ENCODE results near the gene OGFR. TPM values are rescaled to one million over a fixed set of nuclear protein-coding genes. Genes with fewer than 3 reads are reported as not detected.
A peak's percentile ranks its signal among the peaks of the same experiment; 100 is the strongest.

Gene OGFR
- total and polyA plus RNA-seq, 9 donors, result 28.6 to 52.9 (median 43.0) TPM

DNA sequence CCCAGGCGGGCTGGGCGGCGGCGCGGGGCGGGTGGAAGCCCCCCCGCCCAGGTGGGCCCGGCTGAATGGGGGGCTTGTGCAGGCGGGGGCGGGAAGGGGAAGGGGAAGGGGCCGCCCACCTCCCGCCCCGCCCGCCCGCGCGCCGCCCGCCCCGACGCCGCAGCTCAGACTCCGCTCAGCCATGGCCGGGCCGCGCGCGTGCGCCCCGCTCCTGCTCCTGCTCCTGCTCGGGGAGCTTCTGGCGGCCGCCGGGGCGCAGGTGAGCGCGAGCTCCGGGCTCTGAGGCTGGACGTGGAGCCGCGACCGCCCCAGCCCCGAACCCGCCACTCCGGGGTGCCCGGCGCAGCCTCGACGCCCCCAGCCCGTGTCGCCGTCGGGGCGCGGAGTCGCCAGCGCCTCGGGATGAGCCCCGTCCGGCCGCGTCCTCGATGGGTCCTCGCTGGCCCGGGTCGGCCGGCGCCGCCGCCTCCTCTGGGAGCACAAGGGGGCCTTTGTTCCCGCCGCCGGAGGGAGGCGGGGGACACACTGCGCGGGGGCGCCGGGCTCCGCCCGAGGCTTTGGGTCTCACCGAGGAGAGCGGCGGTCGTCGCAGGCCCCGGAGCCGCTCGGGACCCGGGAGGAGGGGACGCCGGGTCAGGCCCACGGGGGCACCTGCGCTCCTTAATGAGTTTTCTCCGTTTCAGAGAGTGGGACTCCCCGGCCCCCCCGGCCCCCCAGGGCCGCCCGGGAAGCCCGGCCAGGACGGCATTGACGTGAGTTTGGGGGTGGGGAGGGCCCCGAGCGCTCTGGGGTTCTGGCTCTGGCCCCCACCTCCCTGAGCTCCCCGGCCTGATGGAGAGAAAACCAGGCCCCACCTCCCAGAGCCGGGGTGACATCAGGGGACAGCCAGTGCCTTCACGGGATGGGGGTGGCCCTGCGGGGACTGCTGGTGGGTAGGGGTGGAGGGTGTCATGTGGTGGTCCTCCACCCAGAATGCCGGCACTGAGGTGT lies 12.5 kb downstream of the OGFR start, which contains the start of gene COL9A3:
TSS of gene COL9A3 (plus strand) at position 167 of the 990 bp plus-strand sequence. CDS start at position 182, 15 bp downstream.
- DNase-seq, result no peak
- no peaks in the 10 kb centered on the region for H3K36me3 ChIP-seq
- 10 to 36% (median 12%) methylated on average over 26 to 108 of the region's 108 CpGs for WGBS, 3 donors
- peaks cover 9% of the 10 kb centered on the region for H3K4me1 ChIP-seq (ENCODE audit: insufficient read depth)
- H3K9me3 ChIP-seq, result no peaks in the 10 kb centered on the region
- no peak for TF ChIP-seq POLR2A (IDR thresholded peaks at IDR 0.05)
- no peak for TF ChIP-seq EP300 (IDR thresholded peaks at IDR 0.05)
- TF ChIP-seq CTCF (IDR thresholded peaks at IDR 0.05), result no peak
- H3K27me3 ChIP-seq, result peaks cover 4% of the 10 kb centered on the region
- intact Hi-C loops (cut with DNase I), result no loop called here
- H3K27ac ChIP-seq, result no peak within 1 kb of the TSS
- H3K4me3 ChIP-seq, result peak within 1 kb of the TSS; percentile 15

DNA sequence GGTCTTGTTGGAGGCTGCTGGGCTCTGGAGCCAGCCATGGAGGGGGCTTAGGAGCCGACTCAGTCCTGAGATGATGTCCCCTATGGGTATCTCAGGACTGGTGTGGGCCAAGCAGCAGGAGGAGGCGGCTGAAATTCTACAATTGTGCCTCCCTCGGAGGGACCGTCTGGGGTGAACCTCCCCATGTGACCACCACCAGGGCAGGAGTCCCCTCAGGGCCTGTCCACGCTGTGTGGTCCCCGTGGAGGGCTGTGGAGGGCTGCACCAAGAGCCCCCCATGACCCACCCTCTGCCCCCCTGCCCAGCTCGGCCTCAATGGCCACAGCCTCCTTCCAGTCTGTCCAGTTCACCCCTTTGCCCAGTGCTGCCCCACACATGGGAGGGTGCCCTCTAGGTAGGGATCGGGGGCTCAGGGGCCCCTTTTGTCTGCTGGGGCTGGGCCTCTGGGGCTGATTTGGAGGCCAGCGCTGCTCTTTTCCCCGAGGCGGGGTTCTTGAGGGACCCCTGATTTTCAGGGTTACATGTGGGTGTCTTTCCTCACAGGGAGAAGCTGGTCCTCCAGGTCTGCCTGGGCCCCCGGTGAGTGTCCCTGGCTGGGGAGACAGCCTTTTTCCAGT lies 13.4 kb downstream of the OGFR start:
- DNase-seq, result no peak
- H3K36me3 ChIP-seq, result no peaks in the 10 kb centered on the region
- 69 to 73% (median 72%) methylated on average over 11 to 12 of the region's 12 CpGs for WGBS, 3 donors
- intact Hi-C loops (cut with DNase I), result no loop called here
- TF ChIP-seq POLR2A (IDR thresholded peaks at IDR 0.05) (no peak), CTCF (IDR thresholded peaks at IDR 0.05) (no peak), EP300 (IDR thresholded peaks at IDR 0.05) (no peak)
- H3K27ac ChIP-seq, result no peak overlapping the region
- H3K4me1 ChIP-seq (ENCODE audit: insufficient read depth), result peaks cover 9% of the 10 kb centered on the region
- no peak overlapping the region for H3K4me3 ChIP-seq
- peaks cover 4% of the 10 kb centered on the region for H3K27me3 ChIP-seq
- H3K9me3 ChIP-seq, result no peaks in the 10 kb centered on the region

DNA sequence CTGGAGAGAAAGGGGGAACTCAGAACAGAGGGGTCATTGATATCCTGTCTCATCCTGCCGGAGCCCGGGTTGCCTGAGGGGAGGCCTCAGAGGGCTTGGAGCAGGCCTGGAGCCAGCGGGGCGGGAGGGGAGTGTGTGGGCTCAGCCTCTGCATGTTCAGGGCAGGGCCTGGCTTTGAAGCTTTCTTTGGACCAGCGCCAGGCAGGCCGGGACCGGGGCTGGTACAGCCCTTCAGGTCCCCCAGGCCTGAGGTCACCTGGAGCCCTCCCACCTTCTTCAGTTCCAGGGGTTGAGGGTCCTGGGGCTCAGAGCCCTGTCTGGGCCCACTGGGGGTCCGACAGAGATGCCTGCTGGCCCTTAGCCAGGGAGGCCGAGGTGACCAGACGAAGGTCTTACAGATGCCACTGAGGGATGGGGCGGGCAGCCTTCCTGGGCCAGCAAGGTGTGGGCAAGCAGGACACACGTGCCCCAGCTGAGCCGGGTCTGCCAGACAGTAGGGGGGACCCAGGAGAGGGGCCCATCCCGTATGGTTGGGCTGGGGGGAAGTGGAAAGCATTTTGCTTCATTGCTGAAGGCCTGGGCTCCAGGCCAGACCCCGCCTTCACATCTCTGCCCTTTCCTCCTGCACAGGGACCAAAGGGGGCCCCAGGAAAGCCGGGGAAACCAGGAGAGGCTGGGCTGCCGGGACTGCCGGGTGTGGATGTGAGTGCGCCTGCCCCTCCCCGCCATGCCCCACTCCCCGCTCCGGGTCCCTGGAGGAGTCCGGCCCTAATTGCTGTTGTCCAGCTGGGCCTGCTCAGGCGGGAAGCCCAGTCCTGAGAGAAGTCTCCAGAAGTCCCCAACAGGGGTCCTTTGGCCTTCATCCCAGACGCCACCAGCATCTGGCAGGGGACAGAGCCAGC lies 14.2 kb downstream of the OGFR start:
- TF ChIP-seq EP300 (IDR thresholded peaks at IDR 0.05) (no peak), CTCF (IDR thresholded peaks at IDR 0.05) (no peak), POLR2A (IDR thresholded peaks at IDR 0.05) (no peak)
- no peaks in the 10 kb centered on the region for H3K9me3 ChIP-seq
- 12 to 16% (median 13%) methylated on average over 18 to 25 of the region's 25 CpGs for WGBS, 3 donors
- DNase-seq, result peak; percentile 55 to 77 (median 63)
- intact Hi-C loops (cut with DNase I), result no loop called here
- H3K27ac ChIP-seq, result no peak overlapping the region
- H3K4me3 ChIP-seq, result no peak overlapping the region
- peaks cover 4% of the 10 kb centered on the region for H3K27me3 ChIP-seq
- H3K4me1 ChIP-seq (ENCODE audit: insufficient read depth), result peaks cover 9% of the 10 kb centered on the region
- H3K36me3 ChIP-seq, result no peaks in the 10 kb centered on the region
